H1 (cell line): Measurements from ENCODE around the gene PARP14. TPM values are rescaled to one million over a fixed set of nuclear protein-coding genes. Genes with fewer than 3 reads are reported as not detected.

Experiments used
- BCL11A ChIP-seq, 2 experiments: IDR thresholded peaks; one replicate each; pipeline ENCODE4 v1.6.1; 2011; ENCODE audit warnings: low read depth in 2 of 2, low read length in 2 of 2, mild to moderate bottlenecking in 2 of 2
- BRCA1 ChIP-seq: IDR thresholded peaks from 2 replicates; pipeline ENCODE4 v1.6.1; 2012; ENCODE audit warnings: low read depth, low read length, improper control_type of control experiment
- CBX8 ChIP-seq: fragments of 300-800, 300-1000 bp; sonication (generic); IDR thresholded peaks from 2 replicates; pipeline ENCODE4 v1.7.1; 2016; ENCODE audit warnings: low read depth, low read length, borderline replicate concordance
- CREB1 ChIP-seq: IDR thresholded peaks from 2 replicates; pipeline ENCODE4 v1.6.1; 2012; ENCODE audit warnings: inconsistent platforms
- CTBP2 ChIP-seq: IDR thresholded peaks from 2 replicates; pipeline ENCODE4 v1.7.0; 2011; ENCODE audit warnings: borderline replicate concordance, mild to moderate bottlenecking, moderate library complexity, mixed read lengths, low read length; ENCODE audit not compliant: insufficient read depth, insufficient read length
- EGR1 ChIP-seq: IDR thresholded peaks from 2 replicates; pipeline ENCODE4 v1.6.1; 2011; ENCODE audit warnings: low read depth, low read length, borderline replicate concordance
- EP300 ChIP-seq, 2 experiments: IDR thresholded peaks; 1 replicate in 1 of 2; 2 replicates in 1 of 2; pipeline ENCODE4 v1.6.1; 2011 to 2012; ENCODE audit warnings: low read depth in 2 of 2, low read length in 2 of 2, mild to moderate bottlenecking in 2 of 2, borderline replicate concordance in 1 of 2, inconsistent platforms in 1 of 2, moderate library complexity in 1 of 2
- JUN ChIP-seq: IDR thresholded peaks from 2 replicates; pipeline ENCODE4 v1.6.1; 2011; ENCODE audit warnings: low read depth, mild to moderate bottlenecking, improper control_type of control experiment, low read length
- JUND ChIP-seq: IDR thresholded peaks from 2 replicates; pipeline ENCODE4 v1.6.1; 2011; ENCODE audit warnings: mild to moderate bottlenecking, improper control_type of control experiment, low read length
- KDM1A ChIP-seq: fragments of 200-600, 300-600 bp; sonication (generic); IDR thresholded peaks from 2 replicates; pipeline ENCODE4 v1.7.1; 2016; ENCODE audit warnings: mild to moderate bottlenecking, low read length, borderline replicate concordance
- NANOG ChIP-seq: IDR thresholded peaks from 2 replicates; pipeline ENCODE4 v1.6.1; 2011; ENCODE audit warnings: low read length, low read depth, mild to moderate bottlenecking, inconsistent platforms; ENCODE audit not compliant: insufficient read depth, poor library complexity, severe bottlenecking
- POU5F1 ChIP-seq: IDR thresholded peaks from 2 replicates; pipeline ENCODE4 v1.6.1; 2011; ENCODE audit warnings: low read depth, mild to moderate bottlenecking, low read length, moderate library complexity
- RFX5 ChIP-seq: IDR thresholded peaks from 2 replicates; pipeline ENCODE4 v1.6.1; 2011; ENCODE audit warnings: low read depth, low read length, improper control_type of control experiment, borderline replicate concordance
- SAP30 ChIP-seq: fragments of 300-600 bp; sonication (generic); IDR thresholded peaks from 2 replicates; pipeline ENCODE4 v1.7.1; 2012; ENCODE audit warnings: low read length, moderate library complexity, mild to moderate bottlenecking, inconsistent platforms; ENCODE audit not compliant: insufficient read depth, insufficient replicate concordance
- SIN3A ChIP-seq, 2 experiments: IDR thresholded peaks in 1 of 2; conservative IDR thresholded peaks in 1 of 2; 2 replicates each; pipeline ENCODE4 v1.6.1; 2011 to 2012; ENCODE audit warnings: low read length in 2 of 2, improper control_type of control experiment in 1 of 2, low read depth in 1 of 2, mild to moderate bottlenecking in 1 of 2
- SUZ12 ChIP-seq: fragments of 200-600 bp; sonication (generic); IDR thresholded peaks from 2 replicates; pipeline ENCODE4 v1.6.1; 2012; ENCODE audit warnings: mild to moderate bottlenecking, inconsistent platforms, low read length, moderate library complexity, mixed read lengths
- TAF1 ChIP-seq: IDR thresholded peaks from 2 replicates; pipeline ENCODE4 v1.6.1; 2011; ENCODE audit warnings: mild to moderate bottlenecking, low read depth, low read length
- TEAD4 ChIP-seq: IDR thresholded peaks from 2 replicates; pipeline ENCODE4 v1.6.1; 2012; ENCODE audit warnings: low read depth, low read length, inconsistent platforms, mixed read lengths
- YY1 ChIP-seq: IDR thresholded peaks from 2 replicates; pipeline ENCODE4 v1.6.1; 2011; ENCODE audit warnings: low read depth, mild to moderate bottlenecking, low read length
- polyA plus RNA-seq, 7 experiments: library from polyadenylated mRNA; depleted of rRNA in 3 of 7; stranded (reverse) in 5 of 7; unstranded in 2 of 7; fragments of >200 nt in 5 of 7; fragments of 200-250 nt in 2 of 7; gene quantifications; 1 replicate in 5 of 7; 2 replicates in 1 of 7; 4 replicates in 1 of 7; pipeline versions ENCODE4 v1.2.1 to v1.2.3, GENCODE V29; 2011 to 2013; ENCODE audit warnings: missing spikeins in 2 of 7, mixed read lengths in 2 of 7
- total RNA-seq: library from RNA; stranded (reverse); fragmentation: NEBNext Ultra II Directional; extraction: Animal tissue kit (Norgen Biotek cat#: 25700); gene quantifications from 2 replicates; pipeline ENCODE4 v1.2.1, GENCODE V29; 2021
- TF ChIP-seq, protein P1 (sequence below): IDR thresholded peaks from 2 replicates; pipeline ENCODE4 v1.6.1; 2012; ENCODE audit warnings: inconsistent platforms
- TF ChIP-seq, protein P2 (sequence below): IDR thresholded peaks from 2 replicates; pipeline ENCODE4 v1.6.1; 2011; ENCODE audit warnings: low read length, improper control_type of control experiment

The PARP14 gene
- total and polyA plus RNA-seq, 2 of the 8 experiments (the other 6 are each of a cell fraction or from before 2014, with no cell fraction given), result 12.6 to 17.6 TPM

DNA sequence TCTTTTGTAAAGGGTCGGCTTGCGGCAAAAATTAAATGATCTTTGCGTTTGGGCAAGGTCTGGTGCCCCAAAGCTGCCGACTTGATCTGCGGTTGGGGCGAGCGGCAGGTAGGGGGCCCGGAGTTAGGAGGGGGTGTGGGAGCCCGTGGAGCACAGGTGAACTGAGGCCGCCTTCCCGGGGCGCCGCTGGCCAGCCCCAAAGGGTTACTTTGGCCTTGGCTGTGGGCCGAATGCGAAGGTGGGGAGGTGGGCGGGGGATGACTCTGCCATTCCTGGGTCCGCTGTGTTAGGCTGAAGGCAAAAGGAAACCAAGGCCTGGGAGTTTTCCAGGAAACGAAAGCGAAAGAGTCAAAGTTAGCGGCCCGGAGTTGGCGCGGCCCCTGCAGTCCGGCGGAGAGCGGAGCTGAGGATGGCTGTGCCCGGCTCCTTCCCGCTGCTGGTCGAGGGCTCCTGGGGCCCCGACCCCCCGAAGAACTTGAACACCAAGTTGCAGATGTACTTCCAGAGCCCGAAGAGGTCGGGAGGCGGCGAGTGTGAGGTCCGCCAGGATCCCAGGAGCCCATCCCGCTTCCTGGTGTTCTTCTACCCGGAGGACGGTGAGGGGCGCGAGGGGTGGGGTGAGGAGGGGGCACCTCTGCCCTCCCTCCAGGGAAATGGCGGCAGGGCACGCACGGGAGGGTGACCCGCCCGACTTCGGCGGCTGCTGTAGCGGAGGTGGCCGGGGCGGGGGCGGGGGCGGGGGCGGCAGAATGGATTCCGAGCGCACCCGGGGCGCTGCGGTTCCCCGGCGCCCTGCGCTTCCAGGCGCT lies at the start of gene PARP14 (continued):
- TF ChIP-seq BRCA1 (no peak), CTBP2 (peak; percentile 49), EGR1 (no peak), RFX5 (no peak), CBX8 (no peak), SUZ12 (no peak), NANOG (no peak), YY1 (no peak), SAP30 (no peak), KDM1A (no peak), TEAD4 (no peak), CREB1 (no peak), EP300 (IDR thresholded peaks at IDR 0.05; ENCODE audit: borderline replicate concordance in 1 of 2, low read depth in 2 of 2, low read length in 2 of 2) (no peak), TAF1 (peak; percentile 83), BCL11A (IDR thresholded peaks at IDR 0.05; ENCODE audit: low read depth in 2 of 2, low read length in 2 of 2) (no peak), JUN (no peak), SIN3A (conservative IDR thresholded peaks at IDR 0.05 in 1 of 2, IDR thresholded peaks at IDR 0.05 in 1 of 2; ENCODE audit: low read depth in 1 of 2, low read length in 2 of 2) (no peak; a peak in 1 of 4 replicates), POU5F1 (no peak), JUND (no peak)
- TF ChIP-seq, protein P1, sequence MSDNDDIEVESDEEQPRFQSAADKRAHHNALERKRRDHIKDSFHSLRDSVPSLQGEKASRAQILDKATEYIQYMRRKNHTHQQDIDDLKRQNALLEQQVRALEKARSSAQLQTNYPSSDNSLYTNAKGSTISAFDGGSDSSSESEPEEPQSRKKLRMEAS, result no peak
- TF ChIP-seq, protein P2, sequence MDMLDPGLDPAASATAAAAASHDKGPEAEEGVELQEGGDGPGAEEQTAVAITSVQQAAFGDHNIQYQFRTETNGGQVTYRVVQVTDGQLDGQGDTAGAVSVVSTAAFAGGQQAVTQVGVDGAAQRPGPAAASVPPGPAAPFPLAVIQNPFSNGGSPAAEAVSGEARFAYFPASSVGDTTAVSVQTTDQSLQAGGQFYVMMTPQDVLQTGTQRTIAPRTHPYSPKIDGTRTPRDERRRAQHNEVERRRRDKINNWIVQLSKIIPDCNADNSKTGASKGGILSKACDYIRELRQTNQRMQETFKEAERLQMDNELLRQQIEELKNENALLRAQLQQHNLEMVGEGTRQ, result no peak
